Endothelial cell of hepatic sinusoid (primary cell): ENCODE measurements around the gene CAMSAP1.
"Not testable (repeated sequence)": the region's sequence is repeated elsewhere in the genome, so short reads cannot be mapped to it uniquely, and the experiment has no call there.

Experiments used
- in situ Hi-C: cut with HindIII; loops from 2 replicates; pipeline ENCODE4 v1.10.0; 2017; ENCODE audit warnings: low sequenced_read_pairs

CAMSAP1 gene, protein sequence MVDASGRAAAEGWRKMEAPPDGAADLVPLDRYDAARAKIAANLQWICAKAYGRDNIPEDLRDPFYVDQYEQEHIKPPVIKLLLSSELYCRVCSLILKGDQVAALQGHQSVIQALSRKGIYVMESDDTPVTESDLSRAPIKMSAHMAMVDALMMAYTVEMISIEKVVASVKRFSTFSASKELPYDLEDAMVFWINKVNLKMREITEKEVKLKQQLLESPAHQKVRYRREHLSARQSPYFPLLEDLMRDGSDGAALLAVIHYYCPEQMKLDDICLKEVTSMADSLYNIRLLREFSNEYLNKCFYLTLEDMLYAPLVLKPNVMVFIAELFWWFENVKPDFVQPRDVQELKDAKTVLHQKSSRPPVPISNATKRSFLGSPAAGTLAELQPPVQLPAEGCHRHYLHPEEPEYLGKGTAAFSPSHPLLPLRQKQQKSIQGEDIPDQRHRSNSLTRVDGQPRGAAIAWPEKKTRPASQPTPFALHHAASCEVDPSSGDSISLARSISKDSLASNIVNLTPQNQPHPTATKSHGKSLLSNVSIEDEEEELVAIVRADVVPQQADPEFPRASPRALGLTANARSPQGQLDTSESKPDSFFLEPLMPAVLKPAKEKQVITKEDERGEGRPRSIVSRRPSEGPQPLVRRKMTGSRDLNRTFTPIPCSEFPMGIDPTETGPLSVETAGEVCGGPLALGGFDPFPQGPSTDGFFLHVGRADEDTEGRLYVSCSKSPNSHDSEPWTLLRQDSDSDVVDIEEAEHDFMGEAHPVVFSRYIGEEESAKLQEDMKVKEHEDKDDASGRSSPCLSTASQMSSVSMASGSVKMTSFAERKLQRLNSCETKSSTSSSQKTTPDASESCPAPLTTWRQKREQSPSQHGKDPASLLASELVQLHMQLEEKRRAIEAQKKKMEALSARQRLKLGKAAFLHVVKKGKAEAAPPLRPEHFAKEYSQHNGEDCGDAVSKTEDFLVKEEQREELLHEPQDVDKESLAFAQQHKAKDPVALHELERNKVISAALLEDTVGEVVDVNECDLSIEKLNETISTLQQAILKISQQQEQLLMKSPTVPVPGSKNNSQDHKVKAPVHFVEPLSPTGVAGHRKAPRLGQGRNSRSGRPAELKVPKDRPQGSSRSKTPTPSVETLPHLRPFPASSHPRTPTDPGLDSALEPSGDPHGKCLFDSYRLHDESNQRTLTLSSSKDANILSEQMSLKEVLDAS (N-terminal part only)

GRCh38 chr9:135907431-135908092 lies at the start of gene CAMSAP1:
TSS of gene CAMSAP1 (minus strand) at chr9:135907546. CDS start at chr9:135907159, 387 bp downstream.
- in situ Hi-C loops: no loop called here

DNA sequence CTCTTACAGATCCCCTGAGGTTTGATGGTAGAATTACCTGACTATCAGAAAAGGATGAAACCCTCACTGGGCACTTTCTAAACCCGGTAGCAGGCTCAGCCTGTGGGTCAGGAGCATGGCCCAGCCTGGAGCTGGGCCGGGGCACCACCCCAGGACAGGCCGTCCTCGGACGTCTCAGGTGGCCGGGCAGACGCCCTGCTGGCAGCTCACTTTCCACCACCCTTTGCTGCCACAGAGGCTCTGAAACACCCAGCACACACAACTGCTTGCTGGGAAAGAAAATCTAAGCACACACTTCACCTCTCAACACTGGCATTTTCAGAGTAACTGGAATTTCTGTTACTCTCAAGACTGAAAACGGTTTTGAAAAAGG lies 49.4 kb upstream of the CAMSAP1 start:
- in situ Hi-C loops: loop anchor here (10.0 kb wide), 1 partner anchor 102 kb away; no protein-coding TSS in a partner anchor

DNA sequence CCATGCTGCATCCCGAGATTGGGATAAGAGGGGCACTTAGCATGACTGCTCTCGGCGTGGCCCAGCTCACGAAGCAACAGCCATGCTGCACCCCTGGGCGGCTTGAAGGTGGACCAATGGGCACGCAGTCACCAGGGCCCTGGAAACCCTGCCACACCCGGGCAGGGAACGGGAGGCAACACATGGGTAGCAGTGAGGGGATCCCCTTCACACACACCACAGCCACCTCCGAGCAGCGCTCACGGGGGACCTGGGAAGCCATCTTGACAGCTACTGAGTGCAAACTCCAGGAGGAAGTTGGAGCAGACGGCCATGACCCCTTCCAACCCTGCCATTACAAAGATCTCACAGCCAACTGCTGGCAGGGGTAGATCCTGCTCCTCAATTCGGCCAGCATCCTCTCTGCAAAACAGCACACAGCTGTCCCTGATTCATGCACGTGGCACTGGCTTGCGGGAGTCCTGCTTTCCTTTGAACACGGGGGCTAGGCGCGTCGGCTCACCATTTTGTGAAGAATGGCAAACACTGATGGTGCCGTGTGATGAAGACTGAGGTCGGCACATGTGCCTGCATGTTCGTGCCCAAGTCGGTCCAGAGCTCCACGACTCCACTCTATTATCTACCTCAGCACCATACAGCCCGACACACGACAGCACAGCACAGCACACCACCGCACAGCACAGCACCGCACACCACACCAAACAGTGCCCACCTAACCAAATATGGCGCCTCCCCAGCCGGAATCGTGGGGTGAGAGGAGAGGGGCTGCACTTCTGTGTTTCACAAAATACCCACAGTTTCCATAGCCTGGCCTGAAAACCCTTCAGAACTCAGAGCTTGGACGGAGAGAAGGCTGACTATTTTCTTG lies 48.8 kb upstream of the CAMSAP1 start:
- in situ Hi-C loops: loop anchor here (10.0 kb wide), 1 partner anchor 101 kb away; no protein-coding TSS in a partner anchor

- in situ Hi-C loops: loop anchor here (10.0 kb wide), 1 partner anchor 98 kb away; no protein-coding TSS in a partner anchor
Observed at GRCh38 chr9:135952664-135953206, 45.4 kb upstream of the CAMSAP1 start.

GRCh38 chr9:135951889-135952663 lies 44.7 kb upstream of the CAMSAP1 start:
- in situ Hi-C loops: loop anchor here (10.0 kb wide), 1 partner anchor 97 kb away; no protein-coding TSS in a partner anchor

DNA sequence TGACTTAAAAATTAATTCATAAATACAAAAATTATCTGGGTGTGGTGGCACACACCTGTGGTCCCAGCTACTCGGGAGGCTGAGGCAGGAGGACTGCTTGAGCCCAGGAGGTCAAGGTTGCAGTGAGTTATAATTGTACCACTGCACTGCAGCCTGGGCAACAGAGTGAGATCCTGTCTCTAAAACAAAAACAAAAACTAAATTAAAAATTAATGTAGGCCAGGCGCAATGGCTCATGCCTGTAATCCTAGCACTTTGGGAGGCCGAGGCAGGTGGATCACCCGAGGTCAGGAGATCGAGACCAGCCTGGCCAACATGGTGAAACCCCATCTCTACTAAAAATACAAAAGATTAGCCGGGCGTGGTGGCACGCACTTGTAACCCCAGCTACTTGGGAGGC lies 44.0 kb upstream of the CAMSAP1 start:
- in situ Hi-C loops: loop anchor here (10.0 kb wide), 1 partner anchor 97 kb away; no protein-coding TSS in a partner anchor

GRCh38 chr9:135950841-135951240 lies 43.5 kb upstream of the CAMSAP1 start:
- in situ Hi-C loops: loop anchor here (10.0 kb wide), 1 partner anchor 96 kb away; no protein-coding TSS in a partner anchor

DNA sequence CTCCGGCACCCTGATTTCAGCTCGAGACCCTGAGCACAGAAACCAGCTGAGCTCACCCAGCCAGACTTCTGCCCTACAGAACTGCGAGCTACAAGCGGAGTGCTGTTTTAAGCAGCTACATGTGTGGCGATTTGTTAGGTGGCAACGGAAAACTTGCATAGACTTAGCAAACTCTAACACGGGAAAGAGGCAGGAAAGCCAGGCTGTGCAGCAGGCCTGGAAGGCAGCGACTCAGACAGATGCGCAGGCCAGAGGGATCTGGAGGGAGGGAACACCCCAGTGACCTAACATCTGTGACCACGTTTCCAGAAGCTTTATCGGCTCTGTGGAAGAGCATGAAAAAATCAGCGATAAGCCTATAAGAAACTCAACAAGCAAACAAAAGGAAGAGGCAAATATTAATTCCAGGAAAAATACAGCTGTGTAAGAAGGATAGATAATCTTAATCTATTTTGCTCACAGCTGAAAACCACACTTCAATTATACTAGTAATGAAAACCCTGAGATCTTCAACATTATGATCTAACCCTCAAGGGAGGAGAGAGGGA lies 42.9 kb upstream of the CAMSAP1 start:
- in situ Hi-C loops: loop anchor here (10.0 kb wide), 1 partner anchor 95 kb away; no protein-coding TSS in a partner anchor

DNA sequence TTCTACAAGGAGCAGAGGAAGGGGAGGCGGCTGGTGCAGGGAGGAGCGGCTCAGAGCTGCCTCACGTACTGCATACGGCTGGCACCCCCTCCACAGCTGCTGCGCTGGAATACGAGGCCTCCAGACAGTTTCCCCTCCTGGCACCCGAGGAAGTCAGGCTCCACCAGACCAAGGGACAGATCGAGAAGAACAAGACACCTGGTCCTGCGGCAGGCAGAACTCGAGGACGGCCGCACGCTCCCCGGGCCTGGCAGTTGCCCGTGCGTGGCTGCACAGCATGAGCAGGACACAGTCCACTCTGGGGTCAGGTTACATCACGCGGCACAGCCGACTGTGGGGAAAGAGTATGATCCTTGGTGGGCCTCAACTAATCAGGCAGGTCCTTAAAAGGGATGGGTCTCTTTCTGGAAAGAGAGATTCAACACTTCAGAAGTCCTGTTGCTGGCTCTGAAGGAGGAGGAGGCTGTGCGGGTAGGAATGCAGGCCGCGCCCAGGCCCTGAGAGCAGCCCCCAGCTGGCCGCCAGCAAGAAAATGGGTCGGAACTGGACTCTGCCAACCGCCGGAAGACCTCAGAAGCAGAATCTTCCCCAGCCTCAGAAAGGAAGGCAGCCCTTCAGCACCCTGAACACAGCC lies 42.3 kb upstream of the CAMSAP1 start:
- in situ Hi-C loops: loop anchor here (10.0 kb wide), 1 partner anchor 95 kb away; no protein-coding TSS in a partner anchor

- in situ Hi-C loops: no loop called here
Observed at GRCh38 chr9:135948968-135949367, 41.6 kb upstream of the CAMSAP1 start.

DNA sequence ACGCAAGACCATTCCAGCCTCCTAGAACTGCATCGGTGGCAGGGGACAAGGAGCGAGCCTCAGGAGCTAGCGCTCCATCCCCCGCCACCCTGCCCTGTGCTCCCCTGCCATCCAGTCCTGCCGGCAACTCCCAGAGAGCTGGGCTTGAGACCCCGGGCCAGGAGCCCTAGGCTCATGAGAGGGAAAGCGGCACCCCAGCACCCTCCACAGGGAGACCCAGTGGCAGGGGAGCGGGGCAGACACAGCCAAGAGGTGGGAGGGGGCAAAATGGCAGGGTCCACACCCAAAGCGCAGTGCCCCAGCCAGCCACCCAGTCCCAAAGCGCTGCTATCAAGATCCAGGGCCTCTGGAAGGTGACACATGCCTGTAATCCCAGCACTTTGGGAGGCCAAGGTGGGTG lies 41.1 kb upstream of the CAMSAP1 start:
- in situ Hi-C loops: no loop called here

- in situ Hi-C loops: no loop called here
Observed at GRCh38 chr9:135947582-135947981, 40.2 kb upstream of the CAMSAP1 start.

DNA sequence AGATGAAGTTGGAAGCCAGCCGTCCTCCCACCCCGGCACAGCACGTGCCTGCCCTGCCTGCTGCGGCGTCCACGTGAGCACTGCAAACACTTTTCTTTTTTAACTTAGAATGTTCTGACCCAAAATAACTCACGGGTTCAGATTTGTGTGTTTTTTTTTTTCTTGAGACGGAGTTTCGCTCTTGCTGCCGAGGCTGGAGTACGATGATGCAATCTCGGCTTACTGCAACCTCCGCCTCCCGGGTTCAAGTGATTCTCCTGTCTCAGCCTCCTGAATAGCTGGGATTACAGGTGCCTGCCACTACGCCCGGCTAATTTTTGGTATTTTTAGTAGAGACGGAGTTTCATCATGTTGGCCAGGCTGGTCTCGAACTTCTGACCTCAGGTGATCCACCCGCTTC lies 39.8 kb upstream of the CAMSAP1 start:
- in situ Hi-C loops: not testable (repeated sequence)

DNA sequence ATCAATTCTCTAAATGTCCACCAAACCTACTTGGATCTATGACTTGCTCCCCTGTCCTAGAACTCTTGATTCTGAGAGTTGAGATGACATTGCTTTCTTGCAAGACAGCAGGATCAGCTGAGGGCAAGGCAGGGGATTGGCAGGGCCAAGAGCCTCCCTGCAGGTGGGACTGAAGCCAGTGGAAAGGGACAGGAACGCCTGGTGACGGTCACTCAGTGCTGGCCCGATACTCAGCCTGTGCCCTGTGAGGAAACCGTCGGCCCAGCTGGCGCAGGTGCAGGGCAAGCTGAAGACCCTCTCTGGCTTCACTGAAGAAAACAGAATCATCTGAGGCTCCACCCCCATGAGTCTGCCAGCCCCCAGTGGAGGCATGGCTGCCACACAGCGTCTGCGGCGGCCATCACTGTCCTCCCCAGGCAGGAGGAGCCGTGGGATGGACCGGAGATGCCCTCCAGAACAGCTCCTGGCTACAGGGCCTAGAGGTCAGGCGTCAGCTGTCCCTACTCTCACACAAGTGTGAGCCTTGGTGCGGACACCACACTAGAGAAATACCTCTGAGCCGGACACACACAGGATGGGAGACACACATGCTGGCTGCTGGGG lies 39.1 kb upstream of the CAMSAP1 start:
- in situ Hi-C loops: no loop called here

GRCh38 chr9:135945969-135946368 lies 38.6 kb upstream of the CAMSAP1 start:
- in situ Hi-C loops: no loop called here

- in situ Hi-C loops: no loop called here
Observed at GRCh38 chr9:135944444-135945252, 37.3 kb upstream of the CAMSAP1 start.
